NCI-H524 (cell line): ENCODE measurements around the gene DRC3.

Experiments
- DNase-seq, 2 experiments: peaks; one replicate each; lab custom pipeline; 2025; lab: John Stamatoyannopoulos, UW

Gene DRC3

GRCh38 chr17:18056214-18056613 lies 83.6 kb downstream of the DRC3 start:
- DNase-seq, result no peak

DNA sequence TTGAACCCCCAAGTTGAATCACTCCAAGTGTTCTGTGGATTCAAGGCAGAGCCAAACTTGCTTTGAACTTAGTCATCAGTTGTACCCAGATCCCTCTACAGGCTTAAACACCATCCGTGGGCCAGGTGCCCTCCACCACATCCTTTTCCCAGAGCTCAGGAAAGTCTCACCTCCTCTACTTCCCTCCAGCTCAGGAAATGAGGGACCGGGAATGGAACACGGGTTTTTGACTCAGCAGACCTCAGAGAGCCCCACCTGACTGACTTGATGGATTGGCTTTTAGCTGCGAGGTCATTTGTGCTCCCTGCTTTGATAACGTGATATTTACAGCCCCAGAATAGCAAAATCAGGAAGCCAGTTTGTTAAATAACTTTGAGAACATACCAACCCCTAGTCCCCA lies 86.6 kb downstream of the DRC3 start:
- DNase-seq, result no peak

GRCh38 chr17:18064053-18064452 lies 91.4 kb downstream of the DRC3 start:
- DNase-seq, result no peak

- no peak for DNase-seq
Observed at GRCh38 chr17:18065546-18065945, 92.9 kb downstream of the DRC3 start.
